OCI-LY1 (cell line): ENCODE data around the gene FZD4.

ENCODE experiments used
- CTCF ChIP-seq: fragments of 200-600 bp; sonication (generic), shearing (Covaris generic); IDR thresholded peaks from 2 replicates; pipeline ENCODE4 v1.5.1; 2017; ENCODE audit warnings: mild to moderate bottlenecking, antibody characterized with exemption, low read length, moderate library complexity, mixed read lengths
- EZH2 ChIP-seq: fragments of 200-600 bp; sonication (generic), shearing (Covaris generic); IDR thresholded peaks from 2 replicates; pipeline ENCODE4 v1.8.0; 2017; ENCODE audit warnings: borderline replicate concordance, mixed run types, mild to moderate bottlenecking, antibody characterized with exemption, low read length, moderate library complexity, mixed read lengths

DNA sequence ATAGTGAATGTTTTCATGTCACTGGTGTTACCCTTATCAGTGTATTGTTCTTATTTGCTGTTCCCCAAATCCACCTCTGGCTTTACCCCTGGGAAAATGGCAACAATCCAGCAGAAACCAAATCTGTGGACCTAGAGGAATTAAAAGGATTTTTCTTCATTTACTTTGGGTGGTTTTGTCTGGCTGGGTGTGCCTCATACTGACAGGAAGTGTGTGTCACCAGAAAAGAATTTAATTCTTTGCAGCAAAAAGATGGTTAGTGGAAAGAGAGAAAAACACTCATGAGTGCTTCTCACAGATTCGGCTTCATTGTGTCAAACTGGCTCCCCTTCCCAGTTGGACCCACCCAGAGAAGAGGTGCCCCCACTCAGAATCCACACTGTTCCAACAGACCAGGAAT is 38.9 kb downstream of the FZD4 start:
- TF ChIP-seq CTCF (no peak), EZH2 (no peak)
